Measurements from ENCODE around the gene TATDN2.

GRCh38 chr3:10289077-10289476 lies 40.8 kb downstream of the TATDN2 start:
- TF ChIP-seq POLR2A (IDR thresholded peaks at IDR 0.05; ENCODE audit: low read length) (no peak), GATA1 (IDR thresholded peaks at IDR 0.05; ENCODE audit: low read depth, low read length) (no peak)
